T-helper 1 cell treated with Interleukin-12 subunit alpha and Interleukin-12 subunit beta and Interleukin-4 antibody, amounts not matched to agents 30 μg/mL and 1 μg/mL, for 36 hours (primary cell): ENCODE measurements around the gene RPSA.
A peak's percentile ranks its signal among the peaks of the same experiment; 100 is the strongest.
"Not testable (repeated sequence)": the region's sequence is repeated elsewhere in the genome, so short reads cannot be mapped to it uniquely, and the experiment has no call there.

Source experiments
- H3K27ac Mint-ChIP-seq: one replicate; pipeline ENCODE4 v1.8.0; 2021; ENCODE audit warnings: mild to moderate bottlenecking, mixed read lengths
- H3K27me3 Mint-ChIP-seq: one replicate; pipeline ENCODE4 v1.8.0; 2021; ENCODE audit warnings: low read depth, mixed read lengths
- H3K36me3 Mint-ChIP-seq: one replicate; pipeline ENCODE4 v1.8.0; 2021; ENCODE audit warnings: low read depth, mixed read lengths
- H3K4me1 Mint-ChIP-seq: one replicate; pipeline ENCODE4 v1.8.0; 2021; ENCODE audit warnings: low read depth, mixed read lengths
- H3K4me3 Mint-ChIP-seq: one replicate; pipeline ENCODE4 v1.8.0; 2021; ENCODE audit warnings: mild to moderate bottlenecking, moderate library complexity, mixed read lengths
- H3K9me3 Mint-ChIP-seq: one replicate; pipeline ENCODE4 v1.8.0; 2021; ENCODE audit warnings: mixed read lengths

RPSA gene

GRCh38 chr3:39406368-39407258 is at the start of gene RPSA:
Gene RPSA (plus strand): TSS chr3:39406720. CDS start chr3:39407654, 934 bp downstream.
- Mint-ChIP-seq H3K4me3 (peak within 1 kb of the TSS; percentile 94), H3K36me3 (peaks cover 48% of the 10 kb centered on the region), H3K9me3 (no peaks in the 10 kb centered on the region), H3K27me3 (no peaks in the 10 kb centered on the region), H3K4me1 (peaks cover 36% of the 10 kb centered on the region), H3K27ac (peak within 1 kb of the TSS; percentile 98)

- Mint-ChIP-seq H3K4me1 (peaks cover 48% of the 10 kb centered on the region), H3K9me3 (peaks cover 6% of the 10 kb centered on the region), H3K27ac (peak overlapping the region; percentile 43), H3K4me3 (peak overlapping the region; percentile 9), H3K36me3 (peaks cover 14% of the 10 kb centered on the region), H3K27me3 (peaks cover 19% of the 10 kb centered on the region)
These were observed 48.2 kb upstream of the RPSA start for GRCh38 chr3:39358333-39358732.

GRCh38 chr3:39361252-39361927 is 45.1 kb upstream of the RPSA start:
- peaks cover 19% of the 10 kb centered on the region for H3K36me3 Mint-ChIP-seq
- H3K4me3 Mint-ChIP-seq = peak overlapping the region; percentile 54
- H3K27me3 Mint-ChIP-seq = peaks cover 20% of the 10 kb centered on the region
- H3K27ac Mint-ChIP-seq = peak overlapping the region; percentile 60
- H3K9me3 Mint-ChIP-seq = peaks cover 10% of the 10 kb centered on the region
- H3K4me1 Mint-ChIP-seq = peaks cover 54% of the 10 kb centered on the region

GRCh38 chr3:39362192-39362591 is 44.3 kb upstream of the RPSA start:
- H3K4me3 Mint-ChIP-seq = no peak overlapping the region

GRCh38 chr3:39362812-39363211 is 43.7 kb upstream of the RPSA start:
- Mint-ChIP-seq H3K4me3 (no peak overlapping the region), H3K27ac (no peak overlapping the region), H3K4me1 (peaks cover 46% of the 10 kb centered on the region), H3K9me3 (peaks cover 10% of the 10 kb centered on the region), H3K27me3 (peaks cover 24% of the 10 kb centered on the region), H3K36me3 (peaks cover 19% of the 10 kb centered on the region)

More at GRCh38 chr3:39362192-39362591, 44.3 kb upstream of the RPSA start:
- Mint-ChIP-seq H3K4me1 (peaks cover 52% of the 10 kb centered on the region), H3K27ac (peak overlapping the region; percentile 60), H3K27me3 (peaks cover 20% of the 10 kb centered on the region), H3K36me3 (peaks cover 19% of the 10 kb centered on the region), H3K9me3 (peaks cover 10% of the 10 kb centered on the region)

GRCh38 chr3:39370450-39370849 is 36.1 kb upstream of the RPSA start:
- peaks cover 33% of the 10 kb centered on the region for H3K27me3 Mint-ChIP-seq
- peaks cover 10% of the 10 kb centered on the region for H3K9me3 Mint-ChIP-seq
- H3K36me3 Mint-ChIP-seq = peaks cover 14% of the 10 kb centered on the region
- not testable (repeated sequence) for H3K27ac Mint-ChIP-seq, H3K4me1 Mint-ChIP-seq, H3K4me3 Mint-ChIP-seq

GRCh38 chr3:39372833-39373232 is 33.7 kb upstream of the RPSA start:
- Mint-ChIP-seq H3K27me3 (peaks cover 25% of the 10 kb centered on the region), H3K4me3 (no peak overlapping the region), H3K36me3 (peaks cover 14% of the 10 kb centered on the region), H3K9me3 (peaks cover 10% of the 10 kb centered on the region), H3K27ac (no peak overlapping the region), H3K4me1 (peaks cover 12% of the 10 kb centered on the region)

- Mint-ChIP-seq H3K4me1 (peaks cover 16% of the 10 kb centered on the region), H3K9me3 (no peaks in the 10 kb centered on the region), H3K36me3 (peaks cover 4% of the 10 kb centered on the region), H3K27ac (no peak overlapping the region), H3K4me3 (no peak overlapping the region), H3K27me3 (no peaks in the 10 kb centered on the region)
These were observed 29.4 kb upstream of the RPSA start for GRCh38 chr3:39376959-39377634.

- peaks cover 17% of the 10 kb centered on the region for H3K4me1 Mint-ChIP-seq
- no peaks in the 10 kb centered on the region for H3K9me3 Mint-ChIP-seq
- H3K27me3 Mint-ChIP-seq = no peaks in the 10 kb centered on the region
- peaks cover 4% of the 10 kb centered on the region for H3K36me3 Mint-ChIP-seq
- H3K27ac Mint-ChIP-seq = no peak overlapping the region
- H3K4me3 Mint-ChIP-seq = no peak overlapping the region
These were observed 28.4 kb upstream of the RPSA start for GRCh38 chr3:39378088-39378487.

GRCh38 chr3:39378957-39379777 is 27.4 kb upstream of the RPSA start:
- Mint-ChIP-seq H3K4me1 (peaks cover 20% of the 10 kb centered on the region), H3K36me3 (peaks cover 7% of the 10 kb centered on the region), H3K9me3 (no peaks in the 10 kb centered on the region), H3K27me3 (no peaks in the 10 kb centered on the region), H3K27ac (no peak overlapping the region), H3K4me3 (no peak overlapping the region)

GRCh38 chr3:39379778-39380155 is 26.8 kb upstream of the RPSA start:
- no peak overlapping the region for H3K27ac Mint-ChIP-seq
- H3K36me3 Mint-ChIP-seq = peaks cover 5% of the 10 kb centered on the region
- no peaks in the 10 kb centered on the region for H3K9me3 Mint-ChIP-seq
- H3K4me1 Mint-ChIP-seq = peaks cover 22% of the 10 kb centered on the region
- no peak overlapping the region for H3K4me3 Mint-ChIP-seq
- H3K27me3 Mint-ChIP-seq = no peaks in the 10 kb centered on the region

- Mint-ChIP-seq H3K4me3 (peak overlapping the region; percentile 22), H3K4me1 (peaks cover 31% of the 10 kb centered on the region), H3K9me3 (no peaks in the 10 kb centered on the region), H3K36me3 (peaks cover 7% of the 10 kb centered on the region), H3K27me3 (no peaks in the 10 kb centered on the region), H3K27ac (no peak overlapping the region)
These were observed 25.1 kb upstream of the RPSA start for GRCh38 chr3:39381432-39381831.

- H3K27ac Mint-ChIP-seq = peak within 1 kb of the TSS; percentile 99
- no peaks in the 10 kb centered on the region for H3K27me3 Mint-ChIP-seq
- peaks cover 38% of the 10 kb centered on the region for H3K4me1 Mint-ChIP-seq
- H3K9me3 Mint-ChIP-seq = no peaks in the 10 kb centered on the region
- peak within 1 kb of the TSS; percentile 97 for H3K4me3 Mint-ChIP-seq
- H3K36me3 Mint-ChIP-seq = peaks cover 9% of the 10 kb centered on the region
These were observed 23.3 kb upstream of the RPSA start, which contains the start of gene SLC25A38 for GRCh38 chr3:39383045-39383880. Gene SLC25A38 (plus strand): TSS chr3:39383370. CDS start chr3:39383725, 355 bp downstream.
